Smooth muscle cell (in vitro differentiated cells): Measurements from ENCODE around the gene CX3CL1. TPM values are rescaled to one million over a fixed set of nuclear protein-coding genes. Genes with fewer than 3 reads are reported as not detected.

ENCODE experiments used
- DNase-seq: peaks from one replicate; lab custom pipeline; 2025; ENCODE audit not compliant: unreplicated experiment; lab: John Stamatoyannopoulos, UW
- H2AFZ ChIP-seq: fragments of 200-600 bp; sonication (generic); 2 replicates; pipeline ENCODE4 v1.6.0; 2016; ENCODE audit warnings: antibody characterized with exemption, low read depth, mild to moderate bottlenecking
- H3F3A ChIP-seq: fragments of 200-600 bp; sonication (generic); 2 replicates; pipeline ENCODE4 v1.6.0; 2017; ENCODE audit warnings: antibody characterized with exemption, low read depth
- H3K27ac ChIP-seq: fragments of 200-600 bp; sonication (generic); 2 replicates; pipeline ENCODE4 v1.5.1; 2016; ENCODE audit warnings: low read depth, mild to moderate bottlenecking
- H3K27me3 ChIP-seq: fragments of 200-600 bp; sonication (generic); 2 replicates; pipeline ENCODE4 v1.6.1; 2016; ENCODE audit warnings: low read depth, mild to moderate bottlenecking
- H3K36me3 ChIP-seq: fragments of 200-600 bp; sonication (generic); 2 replicates; pipeline ENCODE4 v1.5.1; 2016; ENCODE audit warnings: low read depth
- H3K4me1 ChIP-seq: fragments of 200-600 bp; sonication (generic); 2 replicates; pipeline ENCODE4 v1.5.1; 2016; ENCODE audit warnings: low read depth
- H3K4me2 ChIP-seq: fragments of 200-600 bp; sonication (generic); 2 replicates; pipeline ENCODE4 v1.6.0; 2016; ENCODE audit warnings: mild to moderate bottlenecking
- H3K4me3 ChIP-seq: fragments of 200-600 bp; sonication (generic); 2 replicates; pipeline ENCODE4 v1.5.1; 2016; ENCODE audit warnings: mild to moderate bottlenecking
- H3K79me2 ChIP-seq: fragments of 200-600 bp; sonication (generic); 2 replicates; pipeline ENCODE4 v1.6.0; 2016; ENCODE audit warnings: low read depth, mild to moderate bottlenecking
- H3K9ac ChIP-seq: fragments of 200-600 bp; sonication (generic); 2 replicates; pipeline ENCODE4 v1.6.0; 2016; ENCODE audit warnings: low read depth
- H3K9me3 ChIP-seq: fragments of 200-600 bp; sonication (generic); replicated peaks from 2 replicates; pipeline ENCODE4 v1.5.1; 2016; ENCODE audit warnings: low read depth
- H4K20me1 ChIP-seq: fragments of 200-600 bp; sonication (generic); 2 replicates; pipeline ENCODE4 v1.6.0; 2016; ENCODE audit warnings: low read depth
- CTCF ChIP-seq: fragments of 200-600 bp; sonication (generic); IDR thresholded peaks from 2 replicates; pipeline ENCODE4 v1.5.1; 2017; ENCODE audit warnings: borderline replicate concordance, mild to moderate bottlenecking, antibody characterized with exemption; ENCODE audit not compliant: insufficient read depth, poor library complexity, severe bottlenecking
- WGBS: methylation state at CpG from one replicate; pipeline ENCODE4 v1.1.7; 2016; ENCODE audit warnings: low lambda C conversion rate; 5-methylcytosine and 5-hydroxymethylcytosine counted together
- polyA plus RNA-seq: library from polyadenylated mRNA; unstranded; fragments of >200 nt; fragmentation: Nextera tagmentation; extraction: Ambion mirVana; gene quantifications from 2 replicates; pipeline ENCODE4 v1.2.1, GENCODE V29; 2016
- total RNA-seq: library from RNA; depleted of rRNA; stranded (reverse); fragments of >200 nt; gene quantifications from 2 replicates; pipeline ENCODE4 v1.2.3, GENCODE V29; 2014

The CX3CL1 gene
- total and polyA plus RNA-seq, 2 experiments from 2014 or later: 2.2 to 5.4 TPM

- no peaks in the 10 kb centered on the region for H3K9me3 ChIP-seq
- H3K9ac ChIP-seq: no peak overlapping the region
- no peaks in the 10 kb centered on the region for H4K20me1 ChIP-seq
- no peak overlapping the region for H2AFZ ChIP-seq
- H3K27ac ChIP-seq: no peak overlapping the region
- no peak for DNase-seq
- no peaks in the 10 kb centered on the region for H3K36me3 ChIP-seq
- H3F3A ChIP-seq: no peaks in the 10 kb centered on the region
- no peaks in the 10 kb centered on the region for H3K4me1 ChIP-seq
- 89% methylated on average over 5 of the region's 5 CpGs for WGBS
- TF ChIP-seq CTCF: no peak
- H3K4me3 ChIP-seq: no peak overlapping the region
- H3K79me2 ChIP-seq: no peaks in the 10 kb centered on the region
- H3K27me3 ChIP-seq: no peaks in the 10 kb centered on the region
- no peak overlapping the region for H3K4me2 ChIP-seq
Measured at GRCh38 chr16:57355898-57356414, 16.3 kb upstream of the CX3CL1 start.

- Histone ChIP-seq H2AFZ (no peak overlapping the region), H3K36me3 (no peaks in the 10 kb centered on the region), H3K9me3 (no peaks in the 10 kb centered on the region), H4K20me1 (no peaks in the 10 kb centered on the region), H3K27me3 (no peaks in the 10 kb centered on the region), H3K9ac (no peak overlapping the region), H3K27ac (no peak overlapping the region), H3K79me2 (no peaks in the 10 kb centered on the region), H3F3A (no peaks in the 10 kb centered on the region), H3K4me2 (no peak overlapping the region), H3K4me1 (no peaks in the 10 kb centered on the region), H3K4me3 (no peak overlapping the region)
- 100% methylated on average over 4 of the region's 4 CpGs for WGBS
- DNase-seq: no peak
- no peak for TF ChIP-seq CTCF
Measured at GRCh38 chr16:57356547-57356946, 15.7 kb upstream of the CX3CL1 start.

- no peaks in the 10 kb centered on the region for H3K27me3 ChIP-seq
- 96% methylated on average over 9 of the region's 9 CpGs for WGBS
Measured at GRCh38 chr16:57357330-57358085, 14.8 kb upstream of the CX3CL1 start.

More at GRCh38 chr16:57357330-57358085, 14.8 kb upstream of the CX3CL1 start:
- Histone ChIP-seq H3K9ac (no peak overlapping the region), H4K20me1 (no peaks in the 10 kb centered on the region), H3K4me2 (no peak overlapping the region), H3K36me3 (no peaks in the 10 kb centered on the region), H3K9me3 (no peaks in the 10 kb centered on the region), H3K4me3 (no peak overlapping the region), H3K4me1 (no peaks in the 10 kb centered on the region), H2AFZ (no peak overlapping the region), H3K27ac (no peak overlapping the region), H3F3A (no peaks in the 10 kb centered on the region), H3K79me2 (no peaks in the 10 kb centered on the region)
- no peak for DNase-seq
- TF ChIP-seq CTCF: no peak
